HCT116 (cell line): ENCODE data around the gene AATF. TPM values are rescaled to one million over a fixed set of nuclear protein-coding genes. Genes with fewer than 3 reads are reported as not detected.

Experiments used
- ATAC-seq: fragments of 200-7000 bp; cut with Tn5 transposase; 2 replicates; pipeline ENCODE4 v1.9.1; 2020; ENCODE audit warnings: mild to moderate bottlenecking, moderate library complexity
- BruUV-seq: library from RNA; stranded (reverse); fragments of 400-500 nt; replicated peaks from 2 replicates; lab custom pipeline; 2021; lab: Mats Ljungman, UMichigan
- CTCF ChIA-PET: fragments of 300-600 bp; sonication (Branson Sonifier 250); formaldehyde crosslinking; loops from one replicate; lab custom pipeline; 2021; ENCODE audit warnings: antibody characterized with exemption; lab: Charles Lee
- POLR2A ChIA-PET: fragments of 300-600, 350-600 bp; sonication (Branson Sonifier 250); formaldehyde crosslinking; loops from one replicate; lab custom pipeline; 2021; ENCODE audit warnings: antibody characterized with exemption; lab: Charles Lee
- RAD21 ChIA-PET, 2 experiments: fragments of 300-600 bp; sonication (Branson Sonifier 250); formaldehyde crosslinking; loops; one replicate each; lab custom pipeline; 2023; ENCODE audit warnings: low total read pairs in 2 of 2; ENCODE audit not compliant: uncharacterized antibody in 2 of 2, unreplicated experiment in 2 of 2, low non-redundant PET in 1 of 2; lab: Charles Lee
- DNase-seq: peaks from one replicate; pipeline ENCODE4 v3.0.0-alpha.2; 2010; ENCODE audit warnings: low read depth, low spot score
- H2AFZ ChIP-seq: fragments of 200-600 bp; shearing (Covaris generic), sonication (generic); 2 replicates; pipeline ENCODE4 v1.6.1; 2017; ENCODE audit warnings: low read depth, mixed run types, mixed read lengths, antibody characterized with exemption, low read length; ENCODE audit not compliant: poor library complexity, severe bottlenecking
- H3K27ac ChIP-seq: 2 replicates; pipeline ENCODE4 v1.5.1; 2012; ENCODE audit warnings: low read depth, low read length
- H3K27me3 ChIP-seq: fragments of 200-600 bp; sonication (generic); 2 replicates; pipeline ENCODE4 v1.6.1; 2016; ENCODE audit warnings: mixed run types, low read length, mixed read lengths; ENCODE audit not compliant: insufficient read depth
- H3K36me3 ChIP-seq, 2 experiments: fragments of 200-500 bp in 1 of 2; fragments of 200-600 bp in 1 of 2; sonication (Bioruptor generic) in 1 of 2; sonication (generic) in 1 of 2; 2 replicates each; pipeline versions ENCODE4 v1.5.1 to v1.6.1; 2014 to 2016; ENCODE audit warnings: low read length in 2 of 2, inconsistent platforms in 1 of 2, mixed read lengths in 1 of 2, mixed run types in 1 of 2; ENCODE audit not compliant: insufficient read depth in 2 of 2, control insufficient read depth in 1 of 2
- H3K4me1 ChIP-seq, 2 experiments: fragments of 200-600 bp in 1 of 2; sonication (generic) in 1 of 2; 2 replicates each; pipeline versions ENCODE4 v1.5.1 to v1.6.1; 2012 to 2017; ENCODE audit warnings: low read length in 2 of 2, inconsistent platforms in 1 of 2, mild to moderate bottlenecking in 1 of 2, mixed read lengths in 1 of 2, mixed run types in 1 of 2, moderate library complexity in 1 of 2; ENCODE audit not compliant: insufficient read depth in 2 of 2, control insufficient read depth in 1 of 2
- H3K4me2 ChIP-seq: fragments of 200-600 bp; sonication (generic); 2 replicates; pipeline ENCODE4 v1.6.1; 2017; ENCODE audit warnings: mixed run types, low read length, mixed read lengths
- H3K4me3 ChIP-seq, 2 experiments: fragments of 200-600 bp in 1 of 2; sonication (generic) in 1 of 2; replicated peaks in 1 of 2; 2 replicates each; pipeline ENCODE4 v1.5.1; 2011 to 2016; ENCODE audit warnings: low read length in 2 of 2, control low read depth in 1 of 2, low read depth in 1 of 2, mild to moderate bottlenecking in 1 of 2, mixed read lengths in 1 of 2, mixed run types in 1 of 2
- H3K79me2 ChIP-seq: fragments of 200-600 bp; sonication (generic); 2 replicates; pipeline ENCODE4 v1.6.1; 2017; ENCODE audit warnings: mild to moderate bottlenecking, mixed run types, low read length, moderate library complexity, mixed read lengths; ENCODE audit not compliant: insufficient read depth
- H3K9ac ChIP-seq: fragments of 200-600 bp; sonication (generic); 2 replicates; pipeline ENCODE4 v1.6.1; 2016; ENCODE audit warnings: low read length, mixed read lengths
- H3K9me2 ChIP-seq: fragments of 200-600 bp; sonication (generic), shearing (Covaris generic); 2 replicates; pipeline ENCODE4 v1.6.1; 2017; ENCODE audit warnings: mixed run types, mild to moderate bottlenecking, moderate library complexity; ENCODE audit not compliant: insufficient read depth
- H3K9me3 ChIP-seq, 2 experiments: fragments of 200-500 bp in 1 of 2; fragments of 200-600 bp in 1 of 2; sonication (Bioruptor generic) in 1 of 2; sonication (generic) in 1 of 2; 2 replicates each; pipeline ENCODE4 v1.6.1; 2014 to 2017; ENCODE audit warnings: low read length in 2 of 2, mixed read lengths in 2 of 2, inconsistent platforms in 1 of 2, low read depth in 1 of 2, mild to moderate bottlenecking in 1 of 2, mixed run types in 1 of 2, moderate library complexity in 1 of 2; ENCODE audit not compliant: control insufficient read depth in 1 of 2, insufficient read depth in 1 of 2
- H4K20me1 ChIP-seq: fragments of 200-600 bp; sonication (generic), shearing (Covaris generic); 2 replicates; pipeline ENCODE4 v1.6.1; 2017; ENCODE audit warnings: mixed run types, mild to moderate bottlenecking, moderate library complexity; ENCODE audit not compliant: insufficient read depth
- ATF3 ChIP-seq: IDR thresholded peaks from 2 replicates; pipeline ENCODE4 v1.6.1; 2012
- CTCF ChIP-seq, 3 experiments: fragments of 200-600 bp in 1 of 3; sonication (generic) in 1 of 3; IDR thresholded peaks in 2 of 3; conservative IDR thresholded peaks in 1 of 3; 2 replicates each; pipeline ENCODE4 v1.5.1; 2012 to 2017; ENCODE audit warnings: low read depth in 2 of 3, low read length in 2 of 3, antibody characterized with exemption in 1 of 3, borderline replicate concordance in 1 of 3, control low read depth in 1 of 3, mild to moderate bottlenecking in 1 of 3, mixed read lengths in 1 of 3, mixed run types in 1 of 3, moderate library complexity in 1 of 3; ENCODE audit not compliant: insufficient read depth in 1 of 3
- FOSL1 ChIP-seq: IDR thresholded peaks from 2 replicates; pipeline ENCODE4 v1.6.1; 2012; ENCODE audit warnings: low read depth
- REST ChIP-seq: IDR thresholded peaks from 2 replicates; pipeline ENCODE4 v1.6.1; 2012; ENCODE audit warnings: low read depth
- SIN3A ChIP-seq: IDR thresholded peaks from 2 replicates; pipeline ENCODE4 v1.6.1; 2012; ENCODE audit warnings: low read depth
- YY1 ChIP-seq: IDR thresholded peaks from 2 replicates; pipeline ENCODE4 v1.6.1; 2011; ENCODE audit warnings: low read length, low read depth, moderate library complexity, mild to moderate bottlenecking; ENCODE audit not compliant: insufficient replicate concordance; ENCODE audit errors: extremely low read depth
- intact Hi-C: fragments of 100-400 bp; cut with micrococcal nuclease; formaldehyde crosslinking; loops from 2 replicates; pipeline ENCODE4 v1.10.0; 2022
- total RNA-seq: library from RNA; stranded (reverse); gene quantifications from one replicate; pipeline ENCODE4 v1.2.1, GENCODE V29; 2021; ENCODE audit not compliant: unreplicated experiment

The AATF gene
- total RNA-seq, 1 experiment from 2014 or later = 105 TPM

- H3K4me3 ChIP-seq = no peak overlapping the region
- H3K9me3 ChIP-seq = no peaks in the 10 kb centered on the region
- no peak overlapping the region for H3K4me2 ChIP-seq
- H3K27ac ChIP-seq = no peak overlapping the region
- POLR2A ChIA-PET = no interaction called here
- CTCF ChIA-PET = no interaction called here
- 0 out of 4 replicates have a peak, but pooled peaks cover 2 to 4% of the 10 kb centered on the region in 2 experiments for H3K4me1 ChIP-seq
- H3K36me3 ChIP-seq = peaks cover 11 to 16% of the 10 kb centered on the region in 2 experiments
- H3K9ac ChIP-seq = no peak overlapping the region
- no peak for TF ChIP-seq ATF3
- intact Hi-C loops = no loop called here
- H3K79me2 ChIP-seq = peaks cover 16% of the 10 kb centered on the region
- RAD21 ChIA-PET = no interaction called here
- H4K20me1 ChIP-seq = peaks cover 2% of the 10 kb centered on the region; the same call in 1 of the 2 replicates
- H2AFZ ChIP-seq = no peak overlapping the region
- H3K9me2 ChIP-seq = no peaks in the 10 kb centered on the region
- ATAC-seq (no peak), DNase-seq (no peak)
- H3K27me3 ChIP-seq = no peaks in the 10 kb centered on the region
- no TSS peak for BruUV-seq
These were observed 103.7 kb downstream of the AATF start for GRCh38 chr17:37052450-37052849.

GRCh38 chr17:37054894-37055293, 106.1 kb downstream of the AATF start:
- H3K4me3 ChIP-seq = no peak overlapping the region
- peaks cover 4% of the 10 kb centered on the region; the same call in 1 of the 2 replicates for H3K79me2 ChIP-seq
- no peak overlapping the region for H3K27ac ChIP-seq
- intact Hi-C loops = no loop called here
- no peak overlapping the region for H3K4me2 ChIP-seq
- H3K9ac ChIP-seq = no peak overlapping the region
- no peaks in the 10 kb centered on the region for H4K20me1 ChIP-seq
- ChIA-PET RAD21 (no interaction called here), CTCF (no interaction called here), POLR2A (no interaction called here)
- BruUV-seq = no TSS peak
- no peaks in the 10 kb centered on the region for H3K27me3 ChIP-seq
- TF ChIP-seq YY1 (no peak), ATF3 (no peak), CTCF (IDR thresholded peaks at IDR 0.05 in 2 of 3, conservative IDR thresholded peaks at IDR 0.05 in 1 of 3; ENCODE audit: borderline replicate concordance in 1 of 3, insufficient read depth in 1 of 3, low read depth in 2 of 3, low read length in 2 of 3) (no peak), REST (no peak), SIN3A (no peak), FOSL1 (no peak)
- 0 out of 4 replicates have a peak, but pooled peaks cover 2 to 3% of the 10 kb centered on the region in 2 experiments for H3K4me1 ChIP-seq
- no peaks in the 10 kb centered on the region for H3K9me2 ChIP-seq
- DNase-seq (no peak), ATAC-seq (no peak)
- H2AFZ ChIP-seq = no peak overlapping the region
- peaks cover 7 to 10% of the 10 kb centered on the region in 2 experiments for H3K36me3 ChIP-seq
- H3K9me3 ChIP-seq = no peaks in the 10 kb centered on the region
